SK-N-SH (cell line): Measurements from ENCODE around the gene MYO10.

Source experiments
- CTCF ChIP-seq: fragments of 200-600 bp; sonication (generic); IDR thresholded peaks from 2 replicates; pipeline ENCODE4 v1.6.1; 2017; ENCODE audit warnings: antibody characterized with exemption, mild to moderate bottlenecking, moderate library complexity
- ELF1 ChIP-seq: IDR thresholded peaks from 2 replicates; pipeline ENCODE4 v1.4.0; 2012
- EP300 ChIP-seq, 2 experiments: IDR thresholded peaks; 2 replicates each; pipeline versions ENCODE4 v1.4.0 to v1.6.1; 2012; ENCODE audit warnings: borderline replicate concordance in 1 of 2, low read depth in 1 of 2, low read length in 1 of 2
- JUND ChIP-seq: IDR thresholded peaks from 2 replicates; pipeline ENCODE4 v1.4.0; 2012
- SIN3A ChIP-seq: IDR thresholded peaks from 2 replicates; pipeline ENCODE4 v1.6.1; 2012; ENCODE audit warnings: low read depth, mild to moderate bottlenecking, low read length, moderate library complexity, borderline replicate concordance
- USF2 ChIP-seq: fragments of 150-350 bp; IDR thresholded peaks from 2 replicates; pipeline ENCODE4 v1.6.1; 2017; ENCODE audit warnings: antibody characterized with exemption, low read length, low read depth, borderline replicate concordance
- TF ChIP-seq, protein P1 (sequence below): IDR thresholded peaks from 2 replicates; pipeline ENCODE4 v1.4.0; 2012; ENCODE audit warnings: low read depth
- TF ChIP-seq, protein P2 (sequence below): IDR thresholded peaks from 2 replicates; pipeline ENCODE4 v1.6.1; 2012; ENCODE audit warnings: mild to moderate bottlenecking, low read depth, low read length, moderate library complexity

- no peak for TF ChIP-seq SIN3A
- TF ChIP-seq CTCF: no peak
- no peak for TF ChIP-seq JUND
- TF ChIP-seq, protein P1, sequence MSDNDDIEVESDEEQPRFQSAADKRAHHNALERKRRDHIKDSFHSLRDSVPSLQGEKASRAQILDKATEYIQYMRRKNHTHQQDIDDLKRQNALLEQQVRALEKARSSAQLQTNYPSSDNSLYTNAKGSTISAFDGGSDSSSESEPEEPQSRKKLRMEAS: no peak
- no peak for TF ChIP-seq USF2
- no peak for TF ChIP-seq ELF1
- TF ChIP-seq, protein P2, sequence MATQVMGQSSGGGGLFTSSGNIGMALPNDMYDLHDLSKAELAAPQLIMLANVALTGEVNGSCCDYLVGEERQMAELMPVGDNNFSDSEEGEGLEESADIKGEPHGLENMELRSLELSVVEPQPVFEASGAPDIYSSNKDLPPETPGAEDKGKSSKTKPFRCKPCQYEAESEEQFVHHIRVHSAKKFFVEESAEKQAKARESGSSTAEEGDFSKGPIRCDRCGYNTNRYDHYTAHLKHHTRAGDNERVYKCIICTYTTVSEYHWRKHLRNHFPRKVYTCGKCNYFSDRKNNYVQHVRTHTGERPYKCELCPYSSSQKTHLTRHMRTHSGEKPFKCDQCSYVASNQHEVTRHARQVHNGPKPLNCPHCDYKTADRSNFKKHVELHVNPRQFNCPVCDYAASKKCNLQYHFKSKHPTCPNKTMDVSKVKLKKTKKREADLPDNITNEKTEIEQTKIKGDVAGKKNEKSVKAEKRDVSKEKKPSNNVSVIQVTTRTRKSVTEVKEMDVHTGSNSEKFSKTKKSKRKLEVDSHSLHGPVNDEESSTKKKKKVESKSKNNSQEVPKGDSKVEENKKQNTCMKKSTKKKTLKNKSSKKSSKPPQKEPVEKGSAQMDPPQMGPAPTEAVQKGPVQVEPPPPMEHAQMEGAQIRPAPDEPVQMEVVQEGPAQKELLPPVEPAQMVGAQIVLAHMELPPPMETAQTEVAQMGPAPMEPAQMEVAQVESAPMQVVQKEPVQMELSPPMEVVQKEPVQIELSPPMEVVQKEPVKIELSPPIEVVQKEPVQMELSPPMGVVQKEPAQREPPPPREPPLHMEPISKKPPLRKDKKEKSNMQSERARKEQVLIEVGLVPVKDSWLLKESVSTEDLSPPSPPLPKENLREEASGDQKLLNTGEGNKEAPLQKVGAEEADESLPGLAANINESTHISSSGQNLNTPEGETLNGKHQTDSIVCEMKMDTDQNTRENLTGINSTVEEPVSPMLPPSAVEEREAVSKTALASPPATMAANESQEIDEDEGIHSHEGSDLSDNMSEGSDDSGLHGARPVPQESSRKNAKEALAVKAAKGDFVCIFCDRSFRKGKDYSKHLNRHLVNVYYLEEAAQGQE: no peak
- TF ChIP-seq EP300 (IDR thresholded peaks at IDR 0.05; ENCODE audit: borderline replicate concordance in 1 of 2, low read depth in 1 of 2, low read length in 1 of 2): no peak
Observed at GRCh38 chr5:16918156-16918555, 17.9 kb downstream of the MYO10 start.
